OCI-LY7 (cell line): ENCODE data around the gene AOAH. TPM values are rescaled to one million over a fixed set of nuclear protein-coding genes. Genes with fewer than 3 reads are reported as not detected.

Source experiments
- BruUV-seq: library from RNA; stranded (reverse); fragments of 400-500 nt; replicated peaks from 2 replicates; lab custom pipeline; 2021; lab: Mats Ljungman, UMichigan
- CTCF ChIA-PET: fragments of 300-600 bp; sonication (Branson Sonifier 250); formaldehyde crosslinking; loops from one replicate; lab custom pipeline; 2022; ENCODE audit warnings: antibody characterized with exemption; ENCODE audit not compliant: unreplicated experiment; lab: Charles Lee
- POLR2A ChIA-PET: fragments of 300-600 bp; sonication (Branson Sonifier 250); formaldehyde crosslinking; loops from one replicate; lab custom pipeline; 2022; ENCODE audit warnings: antibody characterized with exemption; lab: Charles Lee
- DNase-seq: peaks from one replicate; pipeline ENCODE4 v3.0.0-alpha.2; 2015; ENCODE audit warnings: low spot score
- H2AFZ ChIP-seq: fragments of 200-600 bp; sonication (generic), shearing (Covaris generic); 2 replicates; pipeline ENCODE4 v1.6.1; 2014; ENCODE audit warnings: mild to moderate bottlenecking, antibody characterized with exemption, low read length, moderate library complexity
- H3K27ac ChIP-seq: fragments of 200-600 bp; sonication (generic); 2 replicates; pipeline ENCODE4 v1.5.1; 2014; ENCODE audit warnings: mixed run types, low read depth, mild to moderate bottlenecking, moderate library complexity, low read length, inconsistent platforms; ENCODE audit not compliant: poor library complexity, severe bottlenecking
- H3K36me3 ChIP-seq: fragments of 200-600 bp; sonication (generic); 2 replicates; pipeline ENCODE4 v1.6.1; 2014; ENCODE audit warnings: mild to moderate bottlenecking, antibody characterized with exemption, low read length, moderate library complexity, mixed read lengths; ENCODE audit not compliant: insufficient read depth
- H3K4me1 ChIP-seq: fragments of 200-600 bp; sonication (generic); 2 replicates; pipeline ENCODE4 v1.5.1; 2014; ENCODE audit warnings: mild to moderate bottlenecking, low read length; ENCODE audit not compliant: insufficient read depth, poor library complexity, severe bottlenecking
- H3K4me2 ChIP-seq: fragments of 200-600 bp; sonication (generic); 2 replicates; pipeline ENCODE4 v1.6.1; 2014; ENCODE audit warnings: mild to moderate bottlenecking, low read length
- H3K4me3 ChIP-seq: fragments of 200-600 bp; sonication (generic); 2 replicates; pipeline ENCODE4 v1.5.1; 2014; ENCODE audit warnings: mild to moderate bottlenecking, low read depth, low read length; ENCODE audit not compliant: poor library complexity, severe bottlenecking
- H3K79me2 ChIP-seq: fragments of 200-600 bp; sonication (generic); 2 replicates; pipeline ENCODE4 v1.6.1; 2016; ENCODE audit warnings: low read depth, mild to moderate bottlenecking, low read length, moderate library complexity, mixed read lengths; ENCODE audit not compliant: insufficient read depth
- H3K9me2 ChIP-seq: fragments of 200-600 bp; sonication (generic); 2 replicates; pipeline ENCODE4 v1.6.1; 2016; ENCODE audit warnings: mild to moderate bottlenecking, low read length, mixed read lengths; ENCODE audit not compliant: insufficient read depth
- H3K9me3 ChIP-seq: fragments of 200-600 bp; sonication (generic); 2 replicates; pipeline ENCODE4 v1.6.1; 2014; ENCODE audit warnings: mild to moderate bottlenecking, mixed run types, low read length, mixed read lengths
- H4K20me1 ChIP-seq: fragments of 200-600 bp; sonication (generic); 2 replicates; pipeline ENCODE4 v1.6.1; 2014; ENCODE audit warnings: mild to moderate bottlenecking, antibody characterized with exemption, low read length, moderate library complexity, mixed read lengths; ENCODE audit not compliant: insufficient read depth
- EZH2phosphoT487 ChIP-seq: fragments of 200-600 bp; sonication (generic); IDR thresholded peaks from 2 replicates; pipeline ENCODE4 v1.6.1; 2018; ENCODE audit warnings: low read depth, borderline replicate concordance, mild to moderate bottlenecking, mixed run types, antibody characterized with exemption, low read length, moderate library complexity, mixed read lengths
- intact Hi-C: fragments of 100-400 bp; cut with micrococcal nuclease; formaldehyde crosslinking; loops from one replicate; pipeline ENCODE4 v1.10.0; 2022; ENCODE audit not compliant: unreplicated experiment
- total RNA-seq, 2 experiments: library from RNA; depleted of rRNA in 1 of 2; stranded (reverse); fragments of >200 nt in 1 of 2; shearing (Covaris generic) in 1 of 2; gene quantifications; 2 replicates each; pipeline ENCODE4 v1.2.3, GENCODE V29; 2014 to 2022
- TF ChIP-seq, protein P1 (sequence below): fragments of 200-600 bp; sonication (generic); conservative IDR thresholded peaks from 2 replicates; pipeline ENCODE4 v1.5.1; 2014; ENCODE audit warnings: mild to moderate bottlenecking, antibody characterized with exemption, low read length, moderate library complexity, mixed read lengths

Gene AOAH
- total RNA-seq, 2 experiments from 2014 or later = 0.13 to 0.61 TPM

DNA sequence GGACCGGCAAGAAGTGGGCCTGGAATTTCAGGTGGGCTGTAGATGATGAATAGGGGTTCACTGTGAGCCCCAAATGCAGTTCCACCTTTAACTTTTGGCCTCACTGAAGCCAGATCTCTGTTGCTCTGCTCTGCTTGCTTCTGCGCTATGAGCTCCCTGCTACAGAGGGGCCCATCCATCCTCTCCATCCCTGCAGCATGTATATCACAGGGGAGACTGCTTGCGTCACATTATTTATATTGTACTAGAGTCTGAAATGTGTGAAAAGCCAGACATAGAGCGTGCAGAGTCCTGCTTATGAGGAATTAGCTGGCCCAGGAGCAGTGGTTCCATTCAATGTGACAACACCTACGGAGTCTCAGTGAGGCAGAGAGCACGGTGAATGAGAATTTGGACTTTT, 69.9 kb downstream of the AOAH start:
- DNase-seq = no peak
- H4K20me1 ChIP-seq = no peaks in the 10 kb centered on the region

GRCh38 chr7:36653663-36654355, 70.5 kb downstream of the AOAH start:
- CTCF ChIA-PET = no interaction called here
- H3K4me2 ChIP-seq = no peak overlapping the region

More for the DNA sequence above, 69.9 kb downstream of the AOAH start:
- ChIA-PET POLR2A (interaction anchor here (0.6 kb wide), 1 partner anchor 15 kb away, joined by 3 read pairs; no protein-coding TSS in a partner anchor), CTCF (no interaction called here)
- H3K4me3 ChIP-seq = no peak overlapping the region
- no peaks in the 10 kb centered on the region for H3K36me3 ChIP-seq
- H2AFZ ChIP-seq = no peak overlapping the region
- H3K27ac ChIP-seq = no peak overlapping the region
- TF ChIP-seq EZH2phosphoT487 = no peak
- TF ChIP-seq, protein P1, sequence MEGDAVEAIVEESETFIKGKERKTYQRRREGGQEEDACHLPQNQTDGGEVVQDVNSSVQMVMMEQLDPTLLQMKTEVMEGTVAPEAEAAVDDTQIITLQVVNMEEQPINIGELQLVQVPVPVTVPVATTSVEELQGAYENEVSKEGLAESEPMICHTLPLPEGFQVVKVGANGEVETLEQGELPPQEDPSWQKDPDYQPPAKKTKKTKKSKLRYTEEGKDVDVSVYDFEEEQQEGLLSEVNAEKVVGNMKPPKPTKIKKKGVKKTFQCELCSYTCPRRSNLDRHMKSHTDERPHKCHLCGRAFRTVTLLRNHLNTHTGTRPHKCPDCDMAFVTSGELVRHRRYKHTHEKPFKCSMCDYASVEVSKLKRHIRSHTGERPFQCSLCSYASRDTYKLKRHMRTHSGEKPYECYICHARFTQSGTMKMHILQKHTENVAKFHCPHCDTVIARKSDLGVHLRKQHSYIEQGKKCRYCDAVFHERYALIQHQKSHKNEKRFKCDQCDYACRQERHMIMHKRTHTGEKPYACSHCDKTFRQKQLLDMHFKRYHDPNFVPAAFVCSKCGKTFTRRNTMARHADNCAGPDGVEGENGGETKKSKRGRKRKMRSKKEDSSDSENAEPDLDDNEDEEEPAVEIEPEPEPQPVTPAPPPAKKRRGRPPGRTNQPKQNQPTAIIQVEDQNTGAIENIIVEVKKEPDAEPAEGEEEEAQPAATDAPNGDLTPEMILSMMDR = no peak
- no peaks in the 10 kb centered on the region for H3K79me2 ChIP-seq
- H3K4me1 ChIP-seq = no peaks in the 10 kb centered on the region
- no TSS peak for BruUV-seq
- H3K9me3 ChIP-seq = no peaks in the 10 kb centered on the region
- intact Hi-C loops = no loop called here
- H3K9me2 ChIP-seq = no peaks in the 10 kb centered on the region
- no peak overlapping the region for H3K4me2 ChIP-seq

More at GRCh38 chr7:36653663-36654355, 70.5 kb downstream of the AOAH start:
- Histone ChIP-seq H3K9me2 (no peaks in the 10 kb centered on the region), H3K36me3 (no peaks in the 10 kb centered on the region), H3K4me1 (no peaks in the 10 kb centered on the region), H3K27ac (no peak overlapping the region), H3K79me2 (no peaks in the 10 kb centered on the region), H3K4me3 (no peak overlapping the region), H2AFZ (no peak overlapping the region), H3K9me3 (no peaks in the 10 kb centered on the region), H4K20me1 (no peaks in the 10 kb centered on the region)
- TF ChIP-seq, protein P1 = no peak
- no peak for TF ChIP-seq EZH2phosphoT487
- POLR2A ChIA-PET = interaction anchor here (0.6 to 0.9 kb wide), 3 partner anchors 15 to 183 kb away, joined by 3 to 5 read pairs (median 3); no protein-coding TSS in a partner anchor
- no TSS peak for BruUV-seq
- no peak for DNase-seq
- intact Hi-C loops = no loop called here
